GM12878 (cell line): ENCODE results near the gene ARFIP1. TPM values are rescaled to one million over a fixed set of nuclear protein-coding genes. Genes with fewer than 3 reads are reported as not detected.

Source experiments
- ATAC-seq: fragments of 200-7000 bp; cut with Tn5 transposase; 3 replicates; pipeline ENCODE4 v1.9.1; 2020; ENCODE audit warnings: mild to moderate bottlenecking, moderate library complexity
- BruUV-seq: library from RNA; stranded (reverse); fragments of 400-500 nt; replicated peaks from 2 replicates; lab custom pipeline; 2021; lab: Mats Ljungman, UMichigan
- CTCF ChIA-PET: fragments of 300-600 bp; sonication (Branson Sonifier 250); formaldehyde crosslinking; extraction: SDS; loops from one replicate; lab custom pipeline; 2021; ENCODE audit warnings: inconsistent platforms; lab: Yijun Ruan, JAX
- POLR2A ChIA-PET: fragments of 350-600 bp; formaldehyde crosslinking; extraction: SDS; loops from one replicate; lab custom pipeline; 2021; ENCODE audit warnings: inconsistent platforms; lab: Charles Lee
- RAD21 ChIA-PET: fragments of 300-600 bp; sonication (Branson Sonifier 250); formaldehyde crosslinking; loops from one replicate; lab custom pipeline; 2023; ENCODE audit warnings: antibody characterized with exemption; ENCODE audit not compliant: unreplicated experiment; lab: Charles Lee
- SMC1A ChIA-PET: fragments of 300-600 bp; sonication (Branson Sonifier 250); formaldehyde crosslinking; loops from one replicate; lab custom pipeline; 2023; ENCODE audit not compliant: unreplicated experiment, uncharacterized antibody; lab: Charles Lee
- DNase-seq: peaks from one replicate; pipeline ENCODE4 v3.0.0-alpha.2; 2011; ENCODE audit warnings: low read depth, low spot score
- FAIRE-seq: peaks from 3 replicates; lab custom pipeline; 2011; peaks lifted over from hg19 to GRCh38; lab: Jason Lieb, UNC
- H2AFZ ChIP-seq: 2 replicates; pipeline ENCODE4 v1.6.0; 2011; ENCODE audit warnings: low read depth, low read length, control low read depth; ENCODE audit not compliant: control insufficient read depth
- H3K27ac ChIP-seq: 2 replicates; pipeline ENCODE4 v1.5.1; 2011; ENCODE audit warnings: control low read depth; ENCODE audit not compliant: control insufficient read depth, insufficient read depth
- H3K27me3 ChIP-seq, 2 experiments: replicated peaks in 1 of 2; 2 replicates each; pipeline versions ENCODE4 v1.6.0 to v1.6.1; 2011; ENCODE audit warnings: low read length in 1 of 2; ENCODE audit not compliant: control insufficient read depth in 2 of 2, insufficient read depth in 2 of 2
- H3K36me3 ChIP-seq, 2 experiments: 2 replicates each; pipeline ENCODE4 v1.5.1; 2011; ENCODE audit warnings: low read length in 1 of 2; ENCODE audit not compliant: control insufficient read depth in 2 of 2, insufficient read depth in 2 of 2
- H3K4me1 ChIP-seq: 2 replicates; pipeline ENCODE4 v1.6.1; 2011; ENCODE audit warnings: mild to moderate bottlenecking, low read length, moderate library complexity, mixed read lengths; ENCODE audit not compliant: control insufficient read depth, insufficient read depth
- H3K4me2 ChIP-seq: 2 replicates; pipeline ENCODE4 v1.6.0; 2011; ENCODE audit warnings: control low read depth; ENCODE audit not compliant: control insufficient read depth, insufficient read depth
- H3K4me3 ChIP-seq: fragments of 200-600 bp; sonication (generic); 2 replicates; pipeline ENCODE4 v1.5.1; 2016
- H3K79me2 ChIP-seq: 2 replicates; pipeline ENCODE4 v1.6.0; 2011; ENCODE audit warnings: low read length; ENCODE audit not compliant: control insufficient read depth, insufficient read depth
- H3K9ac ChIP-seq: 2 replicates; pipeline ENCODE4 v1.8.0; 2011; ENCODE audit warnings: low read length, control low read depth, mixed read lengths; ENCODE audit not compliant: control insufficient read depth, insufficient read depth
- H3K9me3 ChIP-seq: replicated peaks from 3 replicates; pipeline ENCODE4 v1.5.1; 2011; ENCODE audit warnings: mild to moderate bottlenecking, low read length; ENCODE audit not compliant: control insufficient read depth, insufficient read depth
- H4K20me1 ChIP-seq: 2 replicates; pipeline ENCODE4 v1.6.0; 2011; ENCODE audit not compliant: control insufficient read depth, insufficient read depth
- BACH1 ChIP-seq: fragments of 450-650 bp; IDR thresholded peaks from 2 replicates; pipeline ENCODE4 v1.6.1; 2017; ENCODE audit warnings: mild to moderate bottlenecking, borderline replicate concordance
- BRCA1 ChIP-seq: IDR thresholded peaks from 2 replicates; pipeline ENCODE4 v1.6.1; 2011; ENCODE audit warnings: low read depth, low read length, improper control_type of control experiment
- CBFB ChIP-seq: IDR thresholded peaks from 2 replicates; pipeline ENCODE4 v1.6.1; 2016; ENCODE audit warnings: antibody characterized with exemption, low read depth
- CHD4 ChIP-seq: fragments of 200-600 bp; sonication (generic); IDR thresholded peaks from 2 replicates; pipeline ENCODE4 v1.6.1; 2016; ENCODE audit warnings: mild to moderate bottlenecking
- CREB1 ChIP-seq: IDR thresholded peaks from 2 replicates; pipeline ENCODE4 v1.6.1; 2012; ENCODE audit warnings: low read depth, mild to moderate bottlenecking, inconsistent platforms
- EGR1 ChIP-seq, 2 experiments: IDR thresholded peaks; 1 replicate in 1 of 2; 2 replicates in 1 of 2; pipeline ENCODE4 v1.6.1; 2011 to 2012; ENCODE audit warnings: low read depth in 2 of 2, low read length in 2 of 2, borderline replicate concordance in 1 of 2, mild to moderate bottlenecking in 1 of 2, moderate library complexity in 1 of 2
- ESRRA ChIP-seq: IDR thresholded peaks from 2 replicates; pipeline ENCODE4 v1.6.1; 2012; ENCODE audit warnings: mild to moderate bottlenecking, low read length, improper control_type of control experiment
- ETV6 ChIP-seq, 2 experiments: fragments of 450-650 bp in 1 of 2; IDR thresholded peaks in 1 of 2; conservative IDR thresholded peaks in 1 of 2; 2 replicates each; pipeline ENCODE4 v1.6.1; 2014; ENCODE audit warnings: antibody characterized with exemption in 1 of 2, borderline replicate concordance in 1 of 2, low read depth in 1 of 2, mild to moderate bottlenecking in 1 of 2, moderate library complexity in 1 of 2
- GATAD2B ChIP-seq: fragments of 450-650 bp; conservative IDR thresholded peaks from 2 replicates; pipeline ENCODE4 v1.6.1; 2017; ENCODE audit warnings: low read depth, mild to moderate bottlenecking, moderate library complexity
- HDAC6 ChIP-seq: fragments of 200-600 bp; sonication (generic); IDR thresholded peaks from one replicate; pipeline ENCODE4 v1.8.0; 2017; ENCODE audit warnings: antibody characterized with exemption; ENCODE audit not compliant: unreplicated experiment
- HSF1 ChIP-seq: fragments of 150-350 bp; IDR thresholded peaks from 2 replicates; pipeline ENCODE4 v1.6.1; 2014; ENCODE audit warnings: mild to moderate bottlenecking, low read depth, low read length
- NFYB ChIP-seq: IDR thresholded peaks from 2 replicates; pipeline ENCODE4 v1.6.1; 2011; ENCODE audit warnings: low read depth, mild to moderate bottlenecking, low read length, improper control_type of control experiment, moderate library complexity; ENCODE audit not compliant: insufficient read depth
- PAX5 ChIP-seq: IDR thresholded peaks from 2 replicates; pipeline ENCODE4 v1.6.1; 2011; ENCODE audit warnings: low read depth, low read length, borderline replicate concordance
- PKNOX1 ChIP-seq: fragments of 450-650 bp; IDR thresholded peaks from 2 replicates; pipeline ENCODE4 v1.6.1; 2016; ENCODE audit warnings: mild to moderate bottlenecking
- SREBF1 ChIP-seq: IDR thresholded peaks from 2 replicates; pipeline ENCODE4 v1.6.1; 2012; ENCODE audit warnings: mild to moderate bottlenecking, low read length
- ZNF687 ChIP-seq: fragments of 450-650 bp; IDR thresholded peaks from 2 replicates; pipeline ENCODE4 v1.6.1; 2017; ENCODE audit warnings: mild to moderate bottlenecking, moderate library complexity
- ZSCAN29 ChIP-seq: fragments of 450-650 bp; IDR thresholded peaks from 2 replicates; pipeline ENCODE4 v1.6.1; 2017; ENCODE audit warnings: mild to moderate bottlenecking, moderate library complexity
- WGBS: methylation state at CpG from one replicate; pipeline ENCODE4 v1.1.6; 2016; ENCODE audit warnings: low lambda C conversion rate; ENCODE audit not compliant: insufficient replicate concordance, insufficient coverage; ENCODE audit errors: missing lambda C conversion rate; 5-methylcytosine and 5-hydroxymethylcytosine counted together
- in situ Hi-C: fragments of 300-500 bp; cut with MboI; formaldehyde crosslinking; loops from 9 replicates; pipeline ENCODE4 v1.14.3; 2018; ENCODE audit warnings: mixed read lengths
- intact Hi-C: fragments of 100-400 bp; cut with micrococcal nuclease; formaldehyde crosslinking; loops from one replicate; pipeline ENCODE4 v1.14.2; 2022; ENCODE audit not compliant: unreplicated experiment
- polyA plus RNA-seq, 11 experiments: library from polyadenylated mRNA; depleted of rRNA in 4 of 11; unstranded in 6 of 11; stranded (reverse) in 5 of 11; fragments of >200 nt; fragmentation: Nextera tagmentation in 4 of 11; fragmentation: Illumina TruSeq in 1 of 11; extraction: Ambion mirVana in 4 of 11; extraction: Trizol in 1 of 11; gene quantifications; 1 replicate in 1 of 11; 2 replicates in 10 of 11; pipeline versions ENCODE4 v1.2.1 to v1.2.3, GENCODE V29; 2011 to 2016; ENCODE audit warnings: inconsistent platforms in 2 of 11, missing spikeins in 2 of 11, low read depth in 1 of 11
- total RNA-seq, 4 experiments: library from RNA; depleted of rRNA in 3 of 4; stranded (reverse); fragments of >200 nt in 3 of 4; fragmentation: Illumina TruSeq in 1 of 4; extraction: Trizol in 1 of 4; gene quantifications; 2 replicates each; pipeline versions ENCODE4 v1.2.1 to v1.2.3, GENCODE V29; 2013 to 2021

Gene ARFIP1
- total and polyA plus RNA-seq, 10 of the 15 experiments (the other 5 are each of a cell fraction or from before 2014, with no cell fraction given): 9.5 to 21.7 (median 15.4) TPM

- no peak overlapping the region for H3K9ac ChIP-seq
- intact Hi-C loops: no loop called here
- RAD21 ChIA-PET: interaction anchor here (0.6 kb wide), 1 partner anchor 171 kb away, joined by 3 read pairs; the partner anchor contains the start of genes ARFIP1 and TIGD4
- no peaks in the 10 kb centered on the region for H4K20me1 ChIP-seq
- POLR2A ChIA-PET: interaction anchor here (0.9 kb wide), 1 partner anchor 10 kb away, joined by 3 read pairs; no protein-coding TSS in a partner anchor
- no peaks in the 10 kb centered on the region for H3K4me1 ChIP-seq
- no peaks in the 10 kb centered on the region for H3K9me3 ChIP-seq
- no peaks in the 10 kb centered on the region for H3K36me3 ChIP-seq
- no peak overlapping the region for H3K27ac ChIP-seq
- DNase-seq (no peak), FAIRE-seq (no peak), ATAC-seq (no peak)
- H3K4me2 ChIP-seq: no peak overlapping the region
- H3K79me2 ChIP-seq: no peaks in the 10 kb centered on the region
- in situ Hi-C loops: no loop called here
- SMC1A ChIA-PET: interaction anchor here (0.7 to 1.0 kb wide), 2 partner anchors 15 to 565 kb away, joined by 3 to 5 read pairs; no protein-coding TSS in a partner anchor
- H2AFZ ChIP-seq: no peak overlapping the region
- CTCF ChIA-PET: no interaction called here
- no peaks in the 10 kb centered on the region; a peak in 1 of 4 replicates for H3K27me3 ChIP-seq
- no TSS peak for BruUV-seq
- WGBS: 9% methylated on average over 11 of the region's 11 CpGs
- H3K4me3 ChIP-seq: no peak overlapping the region
- TF ChIP-seq GATAD2B: no peak
- TF ChIP-seq ZSCAN29: no peak
- no peak for TF ChIP-seq ESRRA
- no peak for TF ChIP-seq CBFB
- TF ChIP-seq HDAC6: no peak
- TF ChIP-seq BRCA1: no peak
- no peak for TF ChIP-seq SREBF1
- no peak for TF ChIP-seq ETV6 (conservative IDR thresholded peaks at IDR 0.05 in 1 of 2, IDR thresholded peaks at IDR 0.05 in 1 of 2; ENCODE audit: borderline replicate concordance in 1 of 2, low read depth in 1 of 2)
- TF ChIP-seq CREB1: no peak
- no peak for TF ChIP-seq PAX5
- TF ChIP-seq PKNOX1: no peak
- no peak for TF ChIP-seq EGR1 (IDR thresholded peaks at IDR 0.05; ENCODE audit: borderline replicate concordance in 1 of 2, low read depth in 2 of 2, low read length in 2 of 2)
- no peak for TF ChIP-seq BACH1
- TF ChIP-seq CHD4: no peak
- no peak for TF ChIP-seq ZNF687
- TF ChIP-seq NFYB: no peak
- no peak for TF ChIP-seq HSF1
These were observed 170.9 kb downstream of the ARFIP1 start for GRCh38 chr4:152950402-152951274.
